HG03159 (cell line): ENCODE data around the gene KRTAP20-2.

Experiments
- ATAC-seq: cut with Tn5 transposase; IDR thresholded peaks from one replicate; pipeline ENCODE4 v1.9.1; 2021; ENCODE audit warnings: mild to moderate bottlenecking, moderate library complexity; ENCODE audit not compliant: unreplicated experiment

The KRTAP20-2 gene

DNA sequence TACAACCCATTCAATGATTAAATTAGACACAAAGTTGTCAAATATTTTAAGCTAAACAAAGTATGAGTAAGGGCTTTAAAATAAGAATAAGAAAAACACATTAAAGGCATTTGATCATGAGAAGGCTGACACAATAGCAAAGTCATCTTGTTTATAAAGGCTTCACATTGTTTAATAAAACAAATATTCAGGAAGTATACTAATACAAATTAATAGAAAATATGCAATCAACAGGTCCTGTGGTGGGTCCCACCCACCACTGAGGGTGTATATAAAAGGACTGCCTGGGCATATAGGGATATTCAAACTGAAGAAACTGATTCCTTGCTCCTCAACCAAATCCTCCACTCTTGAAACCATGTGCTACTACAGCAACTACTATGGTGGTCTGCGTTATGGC lies at the start of gene KRTAP20-2:
Gene KRTAP20-2, plus strand, starts transcription at position 301 of the 400 bp plus-strand sequence. Its CDS starts 58 bp downstream, at position 359.
- no peak for ATAC-seq

- no peak for ATAC-seq
Observed at GRCh38 chr21:30590297-30590696, 44.7 kb upstream of the KRTAP20-2 start, which contains the start of gene KRTAP22-2. Gene KRTAP22-2 (minus strand): TSS chr21:30590397.

GRCh38 chr21:30592140-30592539 lies 42.9 kb upstream of the KRTAP20-2 start, which contains the start of gene KRTAP6-3:
Gene KRTAP6-3 (plus strand): TSS chr21:30592440. CDS start chr21:30592446, 6 bp downstream.
- no peak for ATAC-seq

GRCh38 chr21:30598802-30599201 lies 36.2 kb upstream of the KRTAP20-2 start, which contains the start of gene KRTAP6-2:
Gene KRTAP6-2 (minus strand): TSS chr21:30598902. CDS start chr21:30598874, 28 bp downstream.
- ATAC-seq: no peak

GRCh38 chr21:30600787-30601186 lies 34.2 kb upstream of the KRTAP20-2 start, which contains the start of gene KRTAP22-1:
Gene KRTAP22-1 (plus strand): TSS chr21:30601087.
- no peak for ATAC-seq

GRCh38 chr21:30605968-30606367 lies 29.0 kb upstream of the KRTAP20-2 start:
- no peak for ATAC-seq

DNA sequence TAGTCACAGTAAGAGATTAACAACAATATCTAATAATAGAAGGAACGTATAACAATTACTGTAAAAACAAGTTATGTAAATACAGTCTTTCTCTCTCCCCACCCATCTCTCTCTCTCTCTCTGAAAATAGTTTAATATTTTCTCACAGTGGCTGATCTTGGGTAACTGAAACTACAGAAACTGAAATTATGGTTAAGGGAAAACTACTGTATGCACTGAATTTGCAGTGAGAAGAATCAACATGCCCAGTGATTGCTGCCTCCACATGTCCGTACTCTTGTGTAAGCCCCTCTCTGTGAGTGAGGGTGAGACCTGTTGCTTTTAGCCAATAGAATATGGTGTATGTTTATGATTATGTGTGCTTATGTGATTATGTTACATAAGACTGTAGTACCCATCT lies 22.9 kb upstream of the KRTAP20-2 start:
- no peak for ATAC-seq

DNA sequence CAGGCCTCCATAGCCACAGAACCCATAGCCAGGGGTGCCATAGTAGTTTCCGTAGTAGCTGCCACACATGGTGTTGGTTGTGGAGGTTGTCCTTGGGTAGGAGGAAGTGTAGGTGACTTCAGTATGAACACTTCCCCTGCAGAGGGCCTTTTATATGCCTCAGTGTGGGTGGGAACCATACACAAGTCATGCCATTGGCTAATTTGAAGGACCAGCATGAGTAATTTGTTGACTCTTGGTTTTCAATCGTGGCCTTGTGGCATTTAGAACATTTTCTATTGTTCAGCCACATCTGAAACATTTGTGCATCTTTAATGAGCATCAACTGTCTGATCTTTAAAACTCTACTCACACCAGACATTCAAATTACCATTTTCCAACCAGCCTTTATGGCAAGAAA lies 21.2 kb upstream of the KRTAP20-2 start, which contains the start of gene KRTAP6-1:
Gene KRTAP6-1, minus strand, starts transcription at position 95 of the 400 bp plus-strand sequence. Its CDS starts 26 bp downstream, at position 69.
- ATAC-seq: no peak

GRCh38 chr21:30615199-30615598 lies 19.8 kb upstream of the KRTAP20-2 start:
- no peak for ATAC-seq

DNA sequence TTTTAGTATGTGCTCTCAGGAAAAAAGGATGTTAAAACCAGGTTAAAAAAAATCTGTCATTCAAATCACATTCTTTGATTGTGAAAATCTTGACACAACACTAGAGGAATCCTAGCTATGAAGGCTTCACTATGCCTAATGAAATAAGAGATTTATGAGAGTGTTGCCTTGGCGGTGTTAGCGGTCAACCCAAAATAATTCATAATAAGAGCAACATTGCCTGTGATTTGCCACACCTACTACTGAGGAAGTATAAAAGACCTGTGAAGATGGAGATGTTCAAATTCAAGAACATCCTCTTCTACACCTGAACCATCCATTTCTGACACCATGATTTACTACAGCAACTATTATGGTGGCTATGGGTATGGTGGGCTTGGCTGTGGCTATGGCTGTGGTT lies 18.9 kb upstream of the KRTAP20-2 start, which contains the start of gene KRTAP20-1:
Gene KRTAP20-1, plus strand, starts transcription at position 301 of the 400 bp plus-strand sequence. Its CDS starts 30 bp downstream, at position 331.
- no peak for ATAC-seq

DNA sequence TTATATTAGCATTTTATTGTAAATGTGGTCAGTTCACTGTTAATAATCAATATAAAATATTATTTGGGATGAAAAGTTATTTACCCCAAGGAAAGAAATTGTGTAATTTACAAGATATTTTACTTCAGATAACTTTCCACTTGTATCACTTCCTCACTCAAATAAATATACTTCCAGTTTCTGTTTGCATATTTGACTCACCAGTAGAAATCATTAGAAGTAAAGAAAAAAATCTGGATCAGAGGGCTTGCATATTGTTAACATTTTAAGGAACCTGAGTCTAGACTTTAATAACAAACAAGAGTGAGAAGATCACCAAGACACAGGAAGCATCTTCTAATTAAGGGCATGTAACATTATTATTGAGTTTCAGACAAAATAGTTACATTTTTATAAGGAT lies 14.9 kb upstream of the KRTAP20-2 start:
- ATAC-seq: no peak

- ATAC-seq: no peak
Observed at GRCh38 chr21:30620522-30620921, 14.5 kb upstream of the KRTAP20-2 start, which contains the start of gene KRTAP20-4. Gene KRTAP20-4 (plus strand): TSS chr21:30620627.

GRCh38 chr21:30623362-30623761 lies 11.6 kb upstream of the KRTAP20-2 start:
- ATAC-seq: no peak

- ATAC-seq: no peak
Observed at GRCh38 chr21:30625449-30626165, 9.4 kb upstream of the KRTAP20-2 start.

DNA sequence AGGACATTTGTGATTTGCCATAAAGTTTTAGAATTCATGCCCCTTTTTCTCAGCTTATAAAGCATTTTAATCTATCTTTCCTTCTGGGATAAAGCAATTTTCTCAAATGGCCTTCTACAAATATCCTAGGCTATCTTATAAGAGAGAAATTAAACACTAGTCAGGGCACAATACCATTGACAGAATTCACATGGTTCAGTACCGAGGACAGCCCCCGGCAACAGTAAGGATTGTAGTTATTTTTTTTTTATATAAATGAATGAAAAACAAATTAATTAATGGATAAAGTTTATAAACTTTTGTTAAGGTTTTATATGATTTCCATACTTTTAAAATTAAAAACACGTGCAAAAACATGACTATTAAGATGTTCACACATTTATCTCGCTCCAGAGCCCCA lies 6.9 kb upstream of the KRTAP20-2 start:
- ATAC-seq: no peak

GRCh38 chr21:30629200-30629599 lies 5.8 kb upstream of the KRTAP20-2 start:
- no peak for ATAC-seq

DNA sequence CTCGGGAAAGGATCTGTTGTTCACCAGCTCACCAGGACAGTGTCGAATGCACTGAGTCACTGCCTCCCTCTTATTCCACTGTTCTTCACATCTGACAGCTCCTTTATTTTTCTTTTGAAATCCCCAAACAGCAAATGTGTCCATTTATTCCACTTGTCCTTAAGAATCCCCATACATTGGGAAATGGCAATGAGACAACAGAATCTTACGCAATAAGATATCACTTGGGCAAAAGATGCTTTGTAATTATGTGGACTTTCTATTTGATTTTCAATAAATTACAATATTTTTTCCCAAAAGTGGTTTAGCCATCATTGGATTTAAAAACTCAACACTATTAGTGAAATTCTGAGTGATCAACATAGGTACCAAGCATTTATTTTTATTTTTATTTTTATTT lies 3.7 kb downstream of the KRTAP20-2 start:
- ATAC-seq: no peak

DNA sequence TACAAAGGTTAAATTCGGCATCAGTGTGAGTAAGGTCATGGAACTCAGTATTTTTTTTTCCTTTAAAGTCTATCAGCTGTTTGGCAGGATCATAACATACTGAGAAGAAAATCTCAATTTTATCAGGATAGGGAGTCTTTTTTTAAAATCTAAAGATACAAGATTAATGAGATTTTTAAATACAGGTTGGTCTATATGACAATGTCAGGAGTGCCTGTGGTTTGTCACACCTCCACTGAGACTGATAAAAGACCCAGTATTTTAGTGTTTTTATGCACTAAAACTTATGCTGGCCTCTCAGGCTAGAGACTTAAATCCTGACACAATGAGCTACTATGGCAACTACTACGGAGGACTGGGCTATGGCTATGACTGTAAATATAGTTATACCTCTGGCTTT lies 7.6 kb downstream of the KRTAP20-2 start, which contains the start of gene KRTAP20-3:
Gene KRTAP20-3, plus strand, starts transcription at position 301 of the 400 bp plus-strand sequence.
- ATAC-seq: no peak

DNA sequence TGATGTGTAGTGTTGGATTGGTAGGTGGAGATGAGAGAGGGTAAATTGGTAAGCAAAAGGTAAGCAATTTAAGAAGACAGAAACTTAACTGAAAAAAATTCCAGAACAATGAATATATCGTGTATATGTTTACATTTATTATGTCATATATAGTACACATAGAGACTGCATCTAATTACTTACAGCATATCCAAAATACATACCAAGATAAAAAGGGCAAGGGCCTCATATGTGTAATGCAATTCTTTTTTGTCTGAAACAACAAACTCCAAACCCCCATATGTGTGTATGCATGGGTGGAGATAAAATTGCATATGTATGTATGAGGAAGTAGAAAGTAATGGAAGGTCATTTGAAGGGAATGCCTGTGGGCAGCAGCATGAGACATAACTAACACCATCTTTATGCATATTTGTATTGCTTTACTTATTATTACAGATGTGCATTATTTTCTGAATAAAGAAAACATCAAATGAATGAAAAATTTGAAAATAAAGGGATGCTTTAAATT lies 12.0 kb downstream of the KRTAP20-2 start:
- no peak for ATAC-seq

- ATAC-seq: no peak
Observed at GRCh38 chr21:30652891-30653290, 17.9 kb downstream of the KRTAP20-2 start.

- ATAC-seq: no peak
Observed at GRCh38 chr21:30668776-30669175, 33.8 kb downstream of the KRTAP20-2 start.
